GM10266 (cell line): ENCODE results near the gene CCDC106.

Experiments
- DNase-seq: peaks from one replicate; pipeline ENCODE4 v3.0.0; 2012; ENCODE audit errors: extremely low spot score
- CTCF ChIP-seq: IDR thresholded peaks from 2 replicates; pipeline ENCODE4 v1.5.1; 2012; ENCODE audit warnings: mild to moderate bottlenecking, low read depth; ENCODE audit not compliant: control insufficient read depth, insufficient read depth; ENCODE audit errors: missing control alignments

The CCDC106 gene

GRCh38 chr19:55652311-55653128 is 4.5 kb downstream of the CCDC106 start:
- no peak for DNase-seq
- TF ChIP-seq CTCF = no peak

DNA sequence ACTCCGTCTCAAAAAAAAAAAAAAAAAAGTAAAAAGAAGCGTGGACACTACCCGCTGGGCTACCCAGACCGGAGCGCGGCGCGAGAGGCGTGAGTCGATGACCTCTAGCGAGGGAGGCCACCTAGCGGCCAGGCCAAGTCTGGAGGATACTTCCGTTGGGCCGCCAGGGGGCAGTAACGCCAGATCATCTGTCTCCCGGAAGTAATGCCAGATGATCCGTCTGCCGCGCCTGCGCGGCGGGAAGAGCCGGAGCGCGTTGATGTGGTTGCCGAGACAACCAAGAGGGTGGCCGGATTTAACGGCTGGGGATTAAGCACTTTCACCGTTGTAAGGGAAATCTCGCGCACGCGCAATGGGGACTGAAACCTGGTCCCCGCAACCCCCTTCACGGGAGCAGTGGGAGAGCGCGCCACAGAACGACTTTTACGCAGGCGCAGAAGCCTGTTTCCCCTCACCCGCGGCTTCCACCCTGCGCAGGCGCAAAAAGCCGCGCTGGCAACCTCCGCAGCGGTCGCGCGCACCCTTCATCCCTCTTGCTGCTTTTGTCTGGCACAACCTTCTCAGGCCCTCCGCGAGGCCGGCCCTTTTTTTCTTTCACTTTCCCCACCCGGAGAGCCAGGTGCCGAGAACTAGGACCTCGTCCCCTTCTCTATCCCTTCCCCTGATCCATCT is 5.8 kb downstream of the CCDC106 start:
- DNase-seq = peak; percentile 96
- TF ChIP-seq CTCF = peak; percentile 100

- DNase-seq = peak; percentile 96
- no peak for TF ChIP-seq CTCF
Observed at GRCh38 chr19:55654323-55654867, 6.4 kb downstream of the CCDC106 start.

DNA sequence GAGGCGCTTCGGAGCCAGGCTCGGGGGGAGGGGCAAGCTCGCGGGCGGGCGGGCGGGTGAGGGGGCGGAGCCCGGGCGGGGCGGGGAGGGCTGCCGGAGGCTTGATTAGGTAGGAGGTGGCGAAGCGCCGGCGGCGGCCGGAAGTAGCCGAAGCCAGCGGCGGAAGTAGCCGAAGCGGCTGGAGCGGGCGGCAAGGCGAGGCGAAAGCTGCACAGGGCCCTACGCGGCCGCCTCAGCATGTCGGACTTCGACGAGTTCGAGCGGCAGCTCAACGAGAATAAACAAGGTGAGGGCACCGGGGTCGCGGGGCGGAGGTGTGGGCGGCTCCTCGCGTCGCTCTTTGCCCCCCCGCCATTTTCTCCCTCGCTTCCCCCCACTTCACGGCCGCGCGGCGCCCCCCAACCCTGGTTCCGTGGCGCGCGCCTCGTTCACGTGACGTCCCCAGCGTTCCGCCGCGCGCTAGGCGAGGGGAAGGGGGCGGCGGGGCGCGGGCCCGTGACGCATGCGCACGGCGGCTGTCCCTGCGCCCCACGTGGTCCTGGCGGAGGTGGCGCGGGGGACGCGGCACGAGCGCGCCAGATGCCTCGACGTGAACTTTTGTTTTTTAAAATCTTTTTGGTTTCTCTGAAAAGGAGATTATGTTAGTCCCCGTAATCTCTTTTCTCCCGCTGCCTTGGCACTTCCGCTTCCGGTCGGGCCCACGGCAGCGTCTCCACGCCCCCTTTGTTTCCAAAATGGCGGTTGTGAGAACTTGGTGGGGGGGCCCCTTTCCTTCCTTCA is 7.0 kb downstream of the CCDC106 start, which contains the start of gene U2AF2:
TSS of gene U2AF2 (plus strand) at position 168 of the 780 bp plus-strand sequence. CDS start at position 238, 70 bp downstream.
- TF ChIP-seq CTCF = no peak
- DNase-seq = peak; percentile 98

GRCh38 chr19:55655648-55656040 is 7.6 kb downstream of the CCDC106 start:
- TF ChIP-seq CTCF = no peak
- no peak for DNase-seq

GRCh38 chr19:55656552-55656951 is 8.5 kb downstream of the CCDC106 start:
- no peak for TF ChIP-seq CTCF
- no peak for DNase-seq
